Measurements from ENCODE around the gene S100PBP.

DNA sequence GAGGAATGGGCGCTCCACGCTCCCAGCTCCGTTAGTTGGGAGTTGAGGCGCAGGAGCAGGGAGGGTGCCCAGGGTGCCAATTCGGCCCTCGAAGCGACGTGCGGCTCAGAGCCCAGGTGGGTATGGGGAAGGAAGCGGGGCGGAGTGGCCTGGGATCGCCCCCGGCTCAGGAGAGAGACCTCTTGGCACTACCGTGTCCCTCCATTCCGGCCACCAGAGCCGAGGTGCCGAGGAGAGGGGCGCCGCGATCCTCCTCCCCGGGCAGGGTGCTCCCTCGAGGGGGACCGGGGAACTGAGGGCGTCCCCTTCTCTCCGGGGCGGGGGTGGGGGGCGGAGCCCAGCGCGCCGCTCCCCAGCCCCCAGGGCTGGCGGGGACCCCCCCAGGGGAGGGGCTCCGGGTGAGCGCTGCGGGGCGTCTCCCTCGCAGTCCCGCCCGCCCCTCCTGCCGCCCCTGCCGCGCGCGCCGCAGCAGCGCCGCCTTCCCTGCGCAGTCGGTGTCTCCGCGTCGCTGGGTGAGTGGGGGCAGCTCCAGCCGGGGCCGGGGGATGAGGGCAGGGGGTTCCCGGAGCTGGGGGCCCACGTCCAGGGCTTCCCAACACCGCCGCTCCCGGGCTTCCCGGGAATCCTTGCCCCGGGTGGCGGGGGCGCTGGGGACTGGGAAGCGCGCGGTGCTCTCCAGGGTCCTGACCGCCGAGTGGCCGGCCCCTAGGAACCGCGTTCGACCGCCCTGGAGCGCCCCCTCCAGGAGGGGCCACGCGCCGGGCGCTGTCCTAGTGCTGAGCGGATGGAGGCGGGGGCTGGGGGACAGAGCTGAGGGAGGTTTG is 68.8 kb downstream of the S100PBP start, which contains the start of gene HPCA:
- TF ChIP-seq, protein P1, sequence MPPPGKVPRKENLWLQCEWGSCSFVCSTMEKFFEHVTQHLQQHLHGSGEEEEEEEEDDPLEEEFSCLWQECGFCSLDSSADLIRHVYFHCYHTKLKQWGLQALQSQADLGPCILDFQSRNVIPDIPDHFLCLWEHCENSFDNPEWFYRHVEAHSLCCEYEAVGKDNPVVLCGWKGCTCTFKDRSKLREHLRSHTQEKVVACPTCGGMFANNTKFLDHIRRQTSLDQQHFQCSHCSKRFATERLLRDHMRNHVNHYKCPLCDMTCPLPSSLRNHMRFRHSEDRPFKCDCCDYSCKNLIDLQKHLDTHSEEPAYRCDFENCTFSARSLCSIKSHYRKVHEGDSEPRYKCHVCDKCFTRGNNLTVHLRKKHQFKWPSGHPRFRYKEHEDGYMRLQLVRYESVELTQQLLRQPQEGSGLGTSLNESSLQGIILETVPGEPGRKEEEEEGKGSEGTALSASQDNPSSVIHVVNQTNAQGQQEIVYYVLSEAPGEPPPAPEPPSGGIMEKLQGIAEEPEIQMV (CRISPR knock-in tag; IDR thresholded peaks at IDR 0.05; ENCODE audit: low read depth): peak; percentile 87; the same call in 1 of the 2 replicates
- TF ChIP-seq SUZ12 (IDR thresholded peaks at IDR 0.05; ENCODE audit: low read depth, low read length): no peak
- peak; percentile 49 for TF ChIP-seq CEBPG (CRISPR knock-in tag; IDR thresholded peaks at IDR 0.05)
- TF ChIP-seq, protein P2, sequence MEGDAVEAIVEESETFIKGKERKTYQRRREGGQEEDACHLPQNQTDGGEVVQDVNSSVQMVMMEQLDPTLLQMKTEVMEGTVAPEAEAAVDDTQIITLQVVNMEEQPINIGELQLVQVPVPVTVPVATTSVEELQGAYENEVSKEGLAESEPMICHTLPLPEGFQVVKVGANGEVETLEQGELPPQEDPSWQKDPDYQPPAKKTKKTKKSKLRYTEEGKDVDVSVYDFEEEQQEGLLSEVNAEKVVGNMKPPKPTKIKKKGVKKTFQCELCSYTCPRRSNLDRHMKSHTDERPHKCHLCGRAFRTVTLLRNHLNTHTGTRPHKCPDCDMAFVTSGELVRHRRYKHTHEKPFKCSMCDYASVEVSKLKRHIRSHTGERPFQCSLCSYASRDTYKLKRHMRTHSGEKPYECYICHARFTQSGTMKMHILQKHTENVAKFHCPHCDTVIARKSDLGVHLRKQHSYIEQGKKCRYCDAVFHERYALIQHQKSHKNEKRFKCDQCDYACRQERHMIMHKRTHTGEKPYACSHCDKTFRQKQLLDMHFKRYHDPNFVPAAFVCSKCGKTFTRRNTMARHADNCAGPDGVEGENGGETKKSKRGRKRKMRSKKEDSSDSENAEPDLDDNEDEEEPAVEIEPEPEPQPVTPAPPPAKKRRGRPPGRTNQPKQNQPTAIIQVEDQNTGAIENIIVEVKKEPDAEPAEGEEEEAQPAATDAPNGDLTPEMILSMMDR (CRISPR knock-in tag; IDR thresholded peaks at IDR 0.05): peak; percentile 81
- TF ChIP-seq, protein P3, sequence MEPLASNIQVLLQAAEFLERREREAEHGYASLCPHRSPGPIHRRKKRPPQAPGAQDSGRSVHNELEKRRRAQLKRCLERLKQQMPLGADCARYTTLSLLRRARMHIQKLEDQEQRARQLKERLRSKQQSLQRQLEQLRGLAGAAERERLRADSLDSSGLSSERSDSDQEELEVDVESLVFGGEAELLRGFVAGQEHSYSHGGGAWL (CRISPR knock-in tag; IDR thresholded peaks at IDR 0.05): peak; percentile 100
- no peak for TF ChIP-seq NFIC (IDR thresholded peaks at IDR 0.05; ENCODE audit: low read length)
- TF ChIP-seq, protein P4, sequence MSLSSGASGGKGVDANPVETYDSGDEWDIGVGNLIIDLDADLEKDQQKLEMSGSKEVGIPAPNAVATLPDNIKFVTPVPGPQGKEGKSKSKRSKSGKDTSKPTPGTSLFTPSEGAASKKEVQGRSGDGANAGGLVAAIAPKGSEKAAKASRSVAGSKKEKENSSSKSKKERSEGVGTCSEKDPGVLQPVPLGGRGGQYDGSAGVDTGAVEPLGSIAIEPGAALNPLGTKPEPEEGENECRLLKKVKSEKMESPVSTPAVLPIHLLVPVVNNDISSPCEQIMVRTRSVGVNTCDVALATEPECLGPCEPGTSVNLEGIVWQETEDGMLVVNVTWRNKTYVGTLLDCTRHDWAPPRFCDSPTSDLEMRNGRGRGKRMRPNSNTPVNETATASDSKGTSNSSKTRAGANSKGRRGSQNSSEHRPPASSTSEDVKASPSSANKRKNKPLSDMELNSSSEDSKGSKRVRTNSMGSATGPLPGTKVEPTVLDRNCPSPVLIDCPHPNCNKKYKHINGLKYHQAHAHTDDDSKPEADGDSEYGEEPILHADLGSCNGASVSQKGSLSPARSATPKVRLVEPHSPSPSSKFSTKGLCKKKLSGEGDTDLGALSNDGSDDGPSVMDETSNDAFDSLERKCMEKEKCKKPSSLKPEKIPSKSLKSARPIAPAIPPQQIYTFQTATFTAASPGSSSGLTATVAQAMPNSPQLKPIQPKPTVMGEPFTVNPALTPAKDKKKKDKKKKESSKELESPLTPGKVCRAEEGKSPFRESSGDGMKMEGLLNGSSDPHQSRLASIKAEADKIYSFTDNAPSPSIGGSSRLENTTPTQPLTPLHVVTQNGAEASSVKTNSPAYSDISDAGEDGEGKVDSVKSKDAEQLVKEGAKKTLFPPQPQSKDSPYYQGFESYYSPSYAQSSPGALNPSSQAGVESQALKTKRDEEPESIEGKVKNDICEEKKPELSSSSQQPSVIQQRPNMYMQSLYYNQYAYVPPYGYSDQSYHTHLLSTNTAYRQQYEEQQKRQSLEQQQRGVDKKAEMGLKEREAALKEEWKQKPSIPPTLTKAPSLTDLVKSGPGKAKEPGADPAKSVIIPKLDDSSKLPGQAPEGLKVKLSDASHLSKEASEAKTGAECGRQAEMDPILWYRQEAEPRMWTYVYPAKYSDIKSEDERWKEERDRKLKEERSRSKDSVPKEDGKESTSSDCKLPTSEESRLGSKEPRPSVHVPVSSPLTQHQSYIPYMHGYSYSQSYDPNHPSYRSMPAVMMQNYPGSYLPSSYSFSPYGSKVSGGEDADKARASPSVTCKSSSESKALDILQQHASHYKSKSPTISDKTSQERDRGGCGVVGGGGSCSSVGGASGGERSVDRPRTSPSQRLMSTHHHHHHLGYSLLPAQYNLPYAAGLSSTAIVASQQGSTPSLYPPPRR (CRISPR knock-in tag; IDR thresholded peaks at IDR 0.05; ENCODE audit: borderline replicate concordance): no peak
